Gastrocnemius medialis (tissue), 4 donors: Measurements from ENCODE around the gene FBLN1. TPM values are rescaled to one million over a fixed set of nuclear protein-coding genes. Genes with fewer than 3 reads are reported as not detected.

Experiments used
- ATAC-seq, 2 donors: fragments of 150-250 bp; one replicate each; pipeline ENCODE4 v1.9.1; 2016
- DNase-seq, 2 donors: peaks; one replicate each; pipeline ENCODE4 v3.0.0-alpha.2; 2019
- H3K27ac ChIP-seq, 4 donors: fragments of 200-600 bp; sonication (generic); 1 replicate in 1 of 4; 2 replicates in 3 of 4; pipeline ENCODE4 v1.5.1; 2016 to 2018; ENCODE audit warnings: mild to moderate bottlenecking in 2 of 4, moderate library complexity in 1 of 4
- H3K27me3 ChIP-seq, 3 donors: fragments of 200-600 bp; sonication (generic) in 2 of 3; 1 replicate in 1 of 3; 2 replicates in 2 of 3; pipeline versions ENCODE4 v1.5.1 to v1.6.0; 2016 to 2019; ENCODE audit warnings: mild to moderate bottlenecking in 1 of 3, moderate library complexity in 1 of 3
- H3K36me3 ChIP-seq, 2 donors: fragments of 200-600 bp; sonication (generic) in 1 of 2; one replicate each; pipeline ENCODE4 v1.5.1; 2017 to 2018
- H3K4me1 ChIP-seq, 2 donors: fragments of 200-600 bp; sonication (generic) in 1 of 2; one replicate each; pipeline ENCODE4 v1.5.1; 2016 to 2017; ENCODE audit warnings: mild to moderate bottlenecking in 2 of 2
- H3K4me3 ChIP-seq, 4 donors: fragments of 200-600 bp; sonication (generic) in 3 of 4; 1 replicate in 1 of 4; 2 replicates in 3 of 4; pipeline ENCODE4 v1.5.1; 2016 to 2019; ENCODE audit warnings: mild to moderate bottlenecking in 2 of 4
- H3K9me3 ChIP-seq, 3 donors: fragments of 200-600 bp; sonication (generic) in 2 of 3; 1 replicate in 1 of 3; 2 replicates in 2 of 3; pipeline ENCODE4 v1.5.1; 2016 to 2019
- CTCF ChIP-seq, 5 experiments: fragments of 450-650 bp in 3 of 5; fragments of 200-600 bp in 2 of 5; sonication (generic) in 2 of 5; IDR thresholded peaks in 4 of 5; conservative IDR thresholded peaks in 1 of 5; 1 replicate in 4 of 5; 2 replicates in 1 of 5; pipeline ENCODE4 v1.5.1; 2016 to 2019; ENCODE audit warnings: antibody characterized with exemption in 5 of 5, mild to moderate bottlenecking in 3 of 5, moderate library complexity in 3 of 5
- POLR2A ChIP-seq, 2 donors: fragments of 450-650 bp; IDR thresholded peaks; one replicate each; pipeline ENCODE4 v1.6.1; 2017; ENCODE audit warnings: antibody characterized with exemption in 2 of 2, mild to moderate bottlenecking in 2 of 2, moderate library complexity in 2 of 2
- in situ Hi-C, 4 donors: fragments of 200-750 bp; cut with MboI; loops; one replicate each; pipeline versions ENCODE4 v1.15.0 to v1.8.0; 2017; ENCODE audit warnings: low sequenced_read_pairs in 4 of 4
- intact Hi-C: fragments of 100-400 bp; cut with DNase I; formaldehyde crosslinking; loops from one replicate; pipeline ENCODE4 v1.15.1; 2023; ENCODE audit warnings: low total_unique reads
- total RNA-seq, 4 donors: library from RNA; depleted of rRNA; stranded (reverse); fragments of >200 nt; gene quantifications; one replicate each; pipeline versions ENCODE4 v1.1.0 to v1.2.3, GENCODE V29; 2016

The FBLN1 gene
- total RNA-seq, 4 donors from 2014 or later = 12.5 to 37.1 (median 19.2) TPM

GRCh38 chr22:45483918-45484499 lies 18.7 kb upstream of the FBLN1 start:
- ATAC-seq = no peak
- H3K27ac ChIP-seq = no peak overlapping the region
- no peak overlapping the region for H3K4me3 ChIP-seq
- no peaks in the 10 kb centered on the region for H3K36me3 ChIP-seq
- TF ChIP-seq CTCF (IDR thresholded peaks at IDR 0.05 in 4 of 5, conservative IDR thresholded peaks at IDR 0.05 in 1 of 5) (no peak), POLR2A (IDR thresholded peaks at IDR 0.05) (no peak)
- H3K27me3 ChIP-seq = no peaks in the 10 kb centered on the region
- H3K9me3 ChIP-seq = no peaks in the 10 kb centered on the region
- intact Hi-C loops = no loop called here
- no peak for DNase-seq
- in situ Hi-C loops = no loop called here
- no peaks in the 10 kb centered on the region for H3K4me1 ChIP-seq

GRCh38 chr22:45484742-45485141 lies 17.9 kb upstream of the FBLN1 start:
- no peaks in the 10 kb centered on the region for H3K4me1 ChIP-seq
- H3K27ac ChIP-seq = no peak overlapping the region
- no peak for TF ChIP-seq CTCF (IDR thresholded peaks at IDR 0.05 in 4 of 5, conservative IDR thresholded peaks at IDR 0.05 in 1 of 5)
- no peak for TF ChIP-seq POLR2A (IDR thresholded peaks at IDR 0.05)
- intact Hi-C loops (no loop called here), in situ Hi-C loops (no loop called here)
- no peak overlapping the region for H3K4me3 ChIP-seq
- no peaks in the 10 kb centered on the region for H3K27me3 ChIP-seq
- DNase-seq (no peak), ATAC-seq (no peak)
- no peaks in the 10 kb centered on the region for H3K36me3 ChIP-seq
- no peaks in the 10 kb centered on the region for H3K9me3 ChIP-seq

- no peaks in the 10 kb centered on the region for H3K36me3 ChIP-seq
- H3K27ac ChIP-seq = no peak overlapping the region
- H3K9me3 ChIP-seq = no peaks in the 10 kb centered on the region
- H3K27me3 ChIP-seq = no peaks in the 10 kb centered on the region
- no peak overlapping the region for H3K4me3 ChIP-seq
- intact Hi-C loops (no loop called here), in situ Hi-C loops (no loop called here)
- ATAC-seq (no peak), DNase-seq (no peak)
- TF ChIP-seq CTCF (IDR thresholded peaks at IDR 0.05 in 4 of 5, conservative IDR thresholded peaks at IDR 0.05 in 1 of 5) (no peak), POLR2A (IDR thresholded peaks at IDR 0.05) (no peak)
- no peaks in the 10 kb centered on the region for H3K4me1 ChIP-seq
Observed at GRCh38 chr22:45485261-45485660, 17.4 kb upstream of the FBLN1 start.

GRCh38 chr22:45488764-45489370 lies 13.8 kb upstream of the FBLN1 start:
- no peak for ATAC-seq

More at GRCh38 chr22:45488764-45489370, 13.8 kb upstream of the FBLN1 start:
- Histone ChIP-seq H3K27ac (no peak overlapping the region), H3K9me3 (no peaks in the 10 kb centered on the region), H3K27me3 (no peaks in the 10 kb centered on the region), H3K36me3 (no peaks in the 10 kb centered on the region), H3K4me1 (no peaks in the 10 kb centered on the region), H3K4me3 (no peak overlapping the region)
- no peak for TF ChIP-seq POLR2A (IDR thresholded peaks at IDR 0.05)
- no peak for TF ChIP-seq CTCF (IDR thresholded peaks at IDR 0.05 in 4 of 5, conservative IDR thresholded peaks at IDR 0.05 in 1 of 5)
- in situ Hi-C loops (no loop called here), intact Hi-C loops (no loop called here)
- DNase-seq = no peak
